A673 (cell line): ENCODE data around the gene TBC1D22A. TPM values are rescaled to one million over a fixed set of nuclear protein-coding genes. Genes with fewer than 3 reads are reported as not detected.

ENCODE experiments used
- BruUV-seq: library from RNA; stranded (reverse); fragments of 400-500 nt; replicated peaks from 2 replicates; lab custom pipeline; 2021; lab: Mats Ljungman, UMichigan
- CTCF ChIA-PET: fragments of 300-600 bp; sonication (Branson Sonifier 250); formaldehyde crosslinking; loops from one replicate; lab custom pipeline; 2022; ENCODE audit warnings: antibody characterized with exemption; lab: Charles Lee
- POLR2A ChIA-PET: fragments of 300-600 bp; sonication (Branson Sonifier 250); formaldehyde crosslinking; loops from one replicate; lab custom pipeline; 2022; ENCODE audit warnings: antibody characterized with exemption; ENCODE audit not compliant: low non-redundant PET; lab: Charles Lee
- DNase-seq: peaks from one replicate; pipeline ENCODE4 v3.0.0-alpha.2; 2015; ENCODE audit warnings: low spot score
- H3K27ac ChIP-seq: fragments of 200-600 bp; sonication (generic); 2 replicates; pipeline ENCODE4 v1.5.1; 2016; ENCODE audit warnings: mixed run types, low read depth, mild to moderate bottlenecking, mixed read lengths, antibody characterized with exemption, low read length; ENCODE audit not compliant: poor library complexity, severe bottlenecking
- H3K27me3 ChIP-seq: fragments of 200-600 bp; sonication (generic); replicated peaks from 2 replicates; pipeline ENCODE4 v1.6.1; 2017; ENCODE audit warnings: mixed run types, low read depth, mild to moderate bottlenecking, mixed read lengths, antibody characterized with exemption, low read length; ENCODE audit not compliant: insufficient read depth, poor library complexity
- H3K36me3 ChIP-seq: fragments of 200-600 bp; sonication (generic); 2 replicates; pipeline ENCODE4 v1.6.1; 2016; ENCODE audit warnings: mixed run types, mild to moderate bottlenecking, mixed read lengths, antibody characterized with exemption, low read length; ENCODE audit not compliant: insufficient read depth, poor library complexity, severe bottlenecking
- H3K4me1 ChIP-seq: fragments of 200-600 bp; sonication (generic); 2 replicates; pipeline ENCODE4 v1.6.1; 2017; ENCODE audit warnings: mixed run types, mild to moderate bottlenecking, mixed read lengths, antibody characterized with exemption, low read length; ENCODE audit not compliant: insufficient read depth, poor library complexity, severe bottlenecking
- H3K4me3 ChIP-seq: fragments of 200-600 bp; sonication (generic); 2 replicates; pipeline ENCODE4 v1.5.1; 2016; ENCODE audit warnings: low read depth, mixed run types, mild to moderate bottlenecking, mixed read lengths, low read length; ENCODE audit not compliant: poor library complexity, severe bottlenecking
- H3K9me3 ChIP-seq: fragments of 200-600 bp; sonication (generic); 2 replicates; pipeline ENCODE4 v1.6.1; 2016; ENCODE audit warnings: mixed run types, low read depth, mild to moderate bottlenecking, mixed read lengths, antibody characterized with exemption, low read length; ENCODE audit not compliant: poor library complexity, severe bottlenecking
- EZH2 ChIP-seq: fragments of 200-600 bp; sonication (generic); IDR thresholded peaks from 2 replicates; pipeline ENCODE4 v1.6.1; 2017; ENCODE audit warnings: borderline replicate concordance, low read depth, mild to moderate bottlenecking, mixed read lengths, antibody characterized with exemption, low read length; ENCODE audit not compliant: poor library complexity, severe bottlenecking
- intact Hi-C: fragments of 100-400 bp; cut with micrococcal nuclease; formaldehyde crosslinking; loops from one replicate; pipeline ENCODE4 v1.10.0; 2022; ENCODE audit not compliant: unreplicated experiment
- total RNA-seq: library from RNA; stranded (reverse); gene quantifications from 2 replicates; pipeline ENCODE4 v1.2.3, GENCODE V29; 2021
- TF ChIP-seq, protein P1 (sequence below): fragments of 300-800, 200-600 bp; sonication (generic); conservative IDR thresholded peaks from 2 replicates; pipeline ENCODE4 v1.5.1; 2017; ENCODE audit warnings: low read depth, mild to moderate bottlenecking, antibody characterized with exemption, low read length, moderate library complexity, mixed read lengths

The TBC1D22A gene
- total RNA-seq, 1 experiment from 2014 or later = 22.5 TPM

DNA sequence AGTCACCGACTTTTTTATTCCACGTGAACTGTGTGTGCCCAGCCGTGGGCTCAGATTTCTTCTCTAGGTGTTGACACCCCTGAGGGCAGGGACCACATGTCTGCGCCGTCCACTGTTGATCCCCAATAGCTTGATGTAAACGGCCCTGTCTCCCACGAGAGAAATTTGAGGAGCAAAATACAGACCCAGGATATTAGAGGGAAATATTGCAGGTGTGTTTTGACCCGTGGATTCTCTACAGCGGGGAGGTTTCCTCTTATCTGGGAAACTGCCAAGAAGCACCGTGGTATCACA lies 437.5 kb downstream of the TBC1D22A start:
- Histone ChIP-seq H3K4me3 (no peak overlapping the region), H3K36me3 (no peaks in the 10 kb centered on the region), H3K27me3 (no peaks in the 10 kb centered on the region), H3K9me3 (no peaks in the 10 kb centered on the region), H3K27ac (no peak overlapping the region), H3K4me1 (no peaks in the 10 kb centered on the region)
- no TSS peak for BruUV-seq
- TF ChIP-seq, protein P1, sequence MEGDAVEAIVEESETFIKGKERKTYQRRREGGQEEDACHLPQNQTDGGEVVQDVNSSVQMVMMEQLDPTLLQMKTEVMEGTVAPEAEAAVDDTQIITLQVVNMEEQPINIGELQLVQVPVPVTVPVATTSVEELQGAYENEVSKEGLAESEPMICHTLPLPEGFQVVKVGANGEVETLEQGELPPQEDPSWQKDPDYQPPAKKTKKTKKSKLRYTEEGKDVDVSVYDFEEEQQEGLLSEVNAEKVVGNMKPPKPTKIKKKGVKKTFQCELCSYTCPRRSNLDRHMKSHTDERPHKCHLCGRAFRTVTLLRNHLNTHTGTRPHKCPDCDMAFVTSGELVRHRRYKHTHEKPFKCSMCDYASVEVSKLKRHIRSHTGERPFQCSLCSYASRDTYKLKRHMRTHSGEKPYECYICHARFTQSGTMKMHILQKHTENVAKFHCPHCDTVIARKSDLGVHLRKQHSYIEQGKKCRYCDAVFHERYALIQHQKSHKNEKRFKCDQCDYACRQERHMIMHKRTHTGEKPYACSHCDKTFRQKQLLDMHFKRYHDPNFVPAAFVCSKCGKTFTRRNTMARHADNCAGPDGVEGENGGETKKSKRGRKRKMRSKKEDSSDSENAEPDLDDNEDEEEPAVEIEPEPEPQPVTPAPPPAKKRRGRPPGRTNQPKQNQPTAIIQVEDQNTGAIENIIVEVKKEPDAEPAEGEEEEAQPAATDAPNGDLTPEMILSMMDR = no peak
- TF ChIP-seq EZH2 = no peak
- intact Hi-C loops = no loop called here
- ChIA-PET CTCF (no interaction called here), POLR2A (no interaction called here)
- no peak for DNase-seq

DNA sequence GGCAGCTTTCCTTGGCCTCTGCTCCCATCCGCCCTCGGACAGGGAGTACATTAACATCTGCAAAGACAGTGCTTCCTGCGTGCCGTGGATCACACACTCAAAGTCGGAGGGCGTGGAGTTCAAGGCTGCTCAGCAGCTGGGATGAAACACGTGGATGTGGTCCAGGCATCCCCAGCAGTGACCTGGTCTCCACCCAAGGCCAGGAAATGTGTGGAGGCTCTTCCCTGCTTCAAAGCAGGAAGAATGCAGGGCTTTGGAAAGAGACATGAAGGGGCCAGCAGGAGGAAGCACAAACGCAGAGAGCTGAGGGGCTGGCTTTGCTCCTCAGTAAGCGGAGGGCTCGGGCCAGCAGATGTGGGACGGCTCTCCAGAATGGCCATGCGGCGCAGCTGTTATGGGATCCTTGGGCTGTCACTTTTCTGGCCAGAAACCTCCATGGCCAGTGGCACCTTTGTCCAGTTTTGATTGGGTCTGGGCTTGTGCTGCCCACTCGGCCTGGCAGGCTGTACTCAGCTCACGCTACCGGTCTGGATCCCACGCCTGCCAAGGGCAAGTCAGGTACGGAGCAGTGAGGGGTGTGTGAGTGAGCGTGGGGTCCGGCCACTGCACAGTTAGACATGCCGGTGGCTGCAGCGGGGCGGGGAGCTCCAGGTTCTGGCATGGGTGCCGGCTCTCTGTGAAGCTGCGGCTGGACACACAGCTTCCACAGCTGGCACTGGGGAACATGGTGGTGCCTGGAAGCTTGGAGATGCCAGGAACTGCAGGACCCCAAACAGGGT lies 438.0 kb downstream of the TBC1D22A start:
- no peaks in the 10 kb centered on the region for H3K36me3 ChIP-seq
- no peak overlapping the region for H3K4me3 ChIP-seq
- no peaks in the 10 kb centered on the region for H3K9me3 ChIP-seq
- ChIA-PET CTCF (no interaction called here), POLR2A (no interaction called here)
- H3K4me1 ChIP-seq = no peaks in the 10 kb centered on the region
- intact Hi-C loops = no loop called here
- TF ChIP-seq, protein P1 = no peak
- no peak for TF ChIP-seq EZH2
- DNase-seq = no peak
- no peak overlapping the region for H3K27ac ChIP-seq
- no TSS peak for BruUV-seq
- H3K27me3 ChIP-seq = no peaks in the 10 kb centered on the region

DNA sequence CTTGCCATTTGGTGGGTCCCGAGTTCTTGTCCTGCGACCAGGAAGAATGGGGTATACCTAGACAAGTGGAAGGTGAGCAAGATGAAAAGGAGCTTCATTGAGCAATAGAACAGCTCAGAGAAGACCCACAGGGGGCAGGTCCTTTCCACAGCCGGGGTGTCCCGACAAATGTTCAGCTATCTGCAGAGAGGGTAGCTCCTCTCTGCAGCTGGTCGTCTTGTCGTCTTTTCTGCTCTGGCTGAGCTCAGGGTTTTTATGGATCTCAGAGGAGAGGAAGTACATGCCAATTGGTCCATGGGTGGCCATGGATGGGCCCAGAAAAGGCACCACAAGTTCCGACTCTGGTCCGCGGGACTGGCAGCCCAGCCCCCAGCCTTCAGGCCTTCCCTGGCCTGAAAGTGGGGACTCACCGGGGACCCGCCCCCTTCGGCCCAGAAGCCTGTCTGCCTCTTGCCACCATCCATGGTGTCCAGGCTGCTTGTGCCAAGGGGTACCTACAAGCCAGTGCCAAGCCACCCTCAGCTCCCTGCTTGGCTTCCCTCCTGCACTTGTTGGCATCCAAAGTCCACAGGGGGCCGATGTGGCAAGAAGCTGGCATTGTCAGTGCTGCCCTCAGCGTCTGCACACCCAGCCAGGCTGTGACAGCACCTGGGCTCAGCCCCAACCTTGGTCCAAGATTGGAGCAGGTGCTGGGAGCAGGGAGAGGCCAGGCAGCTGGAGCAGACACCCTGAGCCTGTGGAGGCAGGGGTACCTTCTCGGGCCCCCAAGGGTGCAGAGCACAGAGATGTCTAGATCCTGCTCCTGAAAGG lies 438.9 kb downstream of the TBC1D22A start:
- BruUV-seq = no TSS peak
- Histone ChIP-seq H3K9me3 (no peaks in the 10 kb centered on the region), H3K27ac (no peak overlapping the region), H3K4me3 (no peak overlapping the region), H3K27me3 (no peaks in the 10 kb centered on the region), H3K36me3 (no peaks in the 10 kb centered on the region), H3K4me1 (no peaks in the 10 kb centered on the region)
- ChIA-PET CTCF (no interaction called here), POLR2A (no interaction called here)
- DNase-seq = no peak
- intact Hi-C loops = no loop called here
- TF ChIP-seq, protein P1 = no peak
- no peak for TF ChIP-seq EZH2
